GM21526 (cell line): ENCODE results near the gene PROSER3.

Experiments
- ATAC-seq: cut with Tn5 transposase; IDR thresholded peaks from one replicate; pipeline ENCODE4 v1.9.1; 2021; ENCODE audit warnings: moderate library complexity; ENCODE audit not compliant: unreplicated experiment, low FRiP score

Gene PROSER3

GRCh38 chr19:35773020-35773806 lies 15.2 kb downstream of the PROSER3 start:
- ATAC-seq: no peak

- no peak for ATAC-seq
These were observed 16.5 kb downstream of the PROSER3 start for GRCh38 chr19:35774274-35775045.

GRCh38 chr19:35775046-35775297 lies 17.0 kb downstream of the PROSER3 start:
- no peak for ATAC-seq

GRCh38 chr19:35775298-35776101 lies 17.5 kb downstream of the PROSER3 start, which contains the start of gene ARHGAP33:
TSS of gene ARHGAP33 (plus strand) at chr19:35775564. CDS start at chr19:35775659, 95 bp downstream.
- peak; percentile 85 for ATAC-seq

GRCh38 chr19:35776102-35776788 lies 18.3 kb downstream of the PROSER3 start:
- no peak for ATAC-seq

DNA sequence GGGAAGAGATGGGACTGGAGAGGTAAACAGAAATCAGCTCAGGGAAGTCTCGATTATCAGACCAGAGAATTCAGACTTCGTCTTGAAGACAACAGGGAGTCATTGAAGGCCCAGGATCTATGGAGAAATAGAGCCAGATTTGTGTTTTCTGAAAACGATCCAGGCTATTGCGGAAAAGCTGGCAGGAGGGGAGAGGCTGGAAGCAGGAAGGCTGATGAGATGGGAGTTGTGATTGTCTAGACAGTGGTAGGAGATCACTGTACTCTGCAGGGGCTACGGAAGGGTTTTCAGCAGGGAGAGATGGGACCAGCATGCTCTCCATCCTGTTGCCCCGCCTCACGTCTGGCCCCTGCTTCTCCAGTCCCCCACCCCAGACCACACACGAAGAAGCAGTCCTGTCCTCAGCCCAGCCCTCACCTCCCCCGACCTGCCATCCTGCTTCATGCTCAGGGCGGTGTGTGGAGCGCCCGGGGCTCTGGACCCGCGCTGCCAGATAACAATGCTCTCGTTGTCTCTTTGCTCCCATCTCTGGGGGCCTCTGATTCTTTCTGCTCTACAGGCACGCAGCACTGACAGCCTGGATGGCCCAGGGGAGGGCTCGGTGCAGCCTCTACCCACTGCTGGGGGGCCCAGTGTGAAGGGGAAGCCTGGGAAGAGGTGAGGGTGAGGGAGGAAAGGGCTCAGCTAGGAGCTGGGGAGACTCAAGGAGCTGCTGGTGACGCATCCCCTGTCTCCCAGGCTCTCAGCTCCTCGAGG lies 19.3 kb downstream of the PROSER3 start:
- no peak for ATAC-seq

- ATAC-seq: no peak
These were observed 20.0 kb downstream of the PROSER3 start for GRCh38 chr19:35777961-35778360.

DNA sequence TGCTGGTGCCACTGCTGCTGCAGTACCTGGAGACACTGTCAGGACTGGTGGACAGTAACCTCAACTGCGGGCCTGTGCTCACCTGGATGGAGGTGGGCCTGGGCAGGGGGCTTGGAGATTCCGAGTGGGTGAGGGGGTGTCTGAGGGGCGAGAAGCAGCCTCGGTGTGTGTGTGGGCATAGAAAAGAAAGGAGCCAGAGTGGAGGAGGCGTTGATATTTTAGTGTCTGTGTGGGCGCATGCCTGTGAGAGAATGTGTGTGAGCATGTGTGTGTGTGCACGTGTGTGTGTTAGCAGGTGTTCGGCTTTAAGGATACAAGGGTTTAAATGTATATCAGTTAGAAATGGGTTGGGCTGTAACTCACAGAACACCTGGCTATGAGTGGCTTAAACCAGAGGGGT lies 21.1 kb downstream of the PROSER3 start:
- ATAC-seq: no peak

DNA sequence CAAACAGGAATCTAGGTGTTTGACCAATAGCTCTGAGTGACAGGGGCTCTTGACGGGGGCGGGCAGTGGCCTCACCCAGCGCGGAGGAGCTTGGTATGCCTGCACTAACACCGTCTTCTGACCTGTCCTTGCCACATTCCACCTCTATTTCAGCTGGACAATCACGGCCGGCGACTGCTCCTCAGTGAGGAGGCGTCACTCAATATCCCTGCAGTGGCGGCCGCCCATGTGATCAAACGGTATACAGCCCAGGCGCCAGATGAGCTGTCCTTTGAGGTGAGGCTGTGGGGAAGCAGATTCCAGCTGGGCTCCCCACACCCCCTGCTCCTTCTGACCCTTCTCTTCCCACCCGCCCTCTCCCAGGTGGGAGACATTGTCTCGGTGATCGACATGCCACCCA lies 22.1 kb downstream of the PROSER3 start:
- ATAC-seq: no peak

DNA sequence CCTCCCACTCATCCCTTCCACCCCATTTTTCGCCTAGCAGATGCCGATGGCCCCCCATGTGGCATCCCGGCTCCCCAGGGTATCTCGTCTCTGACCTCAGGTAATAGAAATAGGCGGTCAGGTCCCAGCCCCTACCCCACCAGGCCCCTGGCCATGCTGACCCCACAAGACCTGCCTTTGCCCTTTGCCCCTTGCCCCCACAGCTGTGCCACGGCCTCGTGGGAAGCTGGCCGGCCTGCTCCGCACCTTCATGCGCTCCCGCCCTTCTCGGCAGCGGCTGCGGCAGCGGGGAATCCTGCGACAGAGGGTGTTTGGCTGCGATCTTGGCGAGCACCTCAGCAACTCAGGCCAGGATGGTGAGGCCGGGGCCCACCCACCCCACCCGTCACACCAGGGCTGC lies 22.7 kb downstream of the PROSER3 start:
- no peak for ATAC-seq

- ATAC-seq: no peak
These were observed 23.7 kb downstream of the PROSER3 start for GRCh38 chr19:35781650-35782049.

- ATAC-seq: no peak
These were observed 24.6 kb downstream of the PROSER3 start for GRCh38 chr19:35782589-35782988.

DNA sequence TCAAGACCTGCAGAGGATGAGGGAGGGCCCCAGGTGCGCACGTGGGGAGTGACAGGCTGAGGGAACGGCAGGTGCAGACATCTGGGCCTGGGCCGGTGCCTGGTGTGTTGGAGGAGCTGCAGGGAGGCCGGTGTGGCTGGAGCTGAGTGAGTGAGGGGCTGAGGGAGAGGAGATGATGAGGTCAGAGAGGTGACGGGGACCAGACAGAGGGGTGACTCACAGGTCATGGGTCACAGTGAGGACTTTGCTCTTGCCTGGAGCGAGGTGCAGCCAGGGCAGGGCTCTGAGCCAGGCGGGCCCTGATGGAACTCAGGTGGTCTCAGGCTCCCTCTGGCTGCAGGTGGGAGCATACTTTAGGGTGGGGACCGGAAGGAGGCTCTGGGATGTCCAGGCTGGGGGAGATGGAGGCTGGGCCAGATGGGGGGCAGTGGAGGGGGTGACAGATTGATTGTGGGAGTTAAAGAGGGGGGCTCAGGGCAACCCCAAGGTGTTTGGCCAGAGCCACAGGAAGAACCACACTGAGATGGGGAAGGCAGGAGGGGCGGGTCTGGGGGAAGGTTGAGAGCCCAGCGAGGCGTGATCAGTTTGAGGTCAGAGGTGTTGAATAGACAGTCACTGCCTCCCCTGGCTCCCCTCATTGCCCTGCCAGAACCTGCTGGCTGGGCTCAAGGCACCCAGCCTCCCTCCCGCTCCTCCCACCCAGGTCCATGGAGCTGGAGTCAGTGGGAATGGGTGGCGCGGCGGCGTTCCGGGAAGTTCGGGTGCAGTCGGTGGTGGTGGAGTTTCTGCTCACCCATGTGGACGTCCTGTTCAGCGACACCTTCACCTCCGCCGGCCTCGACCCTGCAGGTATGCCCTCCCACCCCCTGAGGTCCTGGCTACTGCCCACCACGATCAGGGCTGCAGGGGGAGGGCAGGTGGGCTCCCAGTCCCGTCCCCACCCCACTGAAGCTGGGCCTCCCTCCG lies 25.8 kb downstream of the PROSER3 start:
- no peak for ATAC-seq

DNA sequence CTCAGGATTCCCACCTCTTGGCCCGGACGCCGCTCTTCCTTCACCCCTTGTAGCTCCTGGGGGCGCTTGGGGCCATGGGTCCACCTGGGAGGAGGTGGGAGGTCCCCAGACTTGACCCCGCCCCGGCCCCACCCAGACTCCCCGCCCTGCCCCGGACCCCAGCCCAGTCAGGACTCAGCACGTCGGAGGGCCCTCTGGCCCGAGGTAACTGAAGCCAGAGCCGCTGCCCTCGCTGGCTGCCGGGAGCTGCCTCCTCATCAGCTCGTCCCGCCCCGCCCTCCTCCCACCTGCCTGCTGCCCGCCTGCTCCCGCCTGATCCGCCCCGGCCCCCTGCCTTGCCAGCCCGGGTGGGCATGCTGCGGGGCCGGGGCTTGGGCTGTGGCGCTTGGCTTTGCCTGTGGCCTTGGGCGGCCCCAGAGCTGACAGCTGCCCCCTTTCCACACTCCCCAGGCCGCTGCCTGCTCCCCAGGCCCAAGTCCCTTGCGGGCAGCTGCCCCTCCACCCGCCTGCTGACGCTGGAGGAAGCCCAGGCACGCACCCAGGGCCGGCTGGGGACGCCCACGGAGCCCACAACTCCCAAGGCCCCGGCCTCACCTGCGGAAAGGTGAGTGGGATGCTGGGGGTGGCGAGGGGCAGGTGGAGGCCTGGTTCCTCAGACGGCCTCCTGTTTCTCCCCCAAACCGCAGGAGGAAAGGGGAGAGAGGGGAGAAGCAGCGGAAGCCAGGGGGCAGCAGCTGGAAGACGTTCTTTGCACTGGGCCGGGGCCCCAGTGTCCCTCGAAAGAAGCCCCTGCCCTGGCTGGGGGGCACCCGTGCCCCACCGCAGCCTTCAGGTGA lies 26.7 kb downstream of the PROSER3 start:
- ATAC-seq: no peak

DNA sequence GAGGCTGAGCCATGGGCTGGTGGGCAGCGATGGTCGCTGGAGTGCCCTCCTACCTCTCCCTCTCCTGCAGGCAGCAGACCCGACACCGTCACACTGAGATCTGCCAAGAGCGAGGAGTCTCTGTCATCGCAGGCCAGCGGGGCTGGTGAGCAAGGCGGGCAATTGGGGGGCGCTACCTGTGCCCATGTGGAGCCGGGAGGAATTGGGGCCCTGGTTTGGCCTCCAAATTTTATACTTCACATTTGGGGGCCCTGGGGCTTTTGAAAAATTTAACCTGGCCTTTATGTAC lies 27.3 kb downstream of the PROSER3 start:
- ATAC-seq: no peak

- ATAC-seq: no peak
These were observed 28.6 kb downstream of the PROSER3 start for GRCh38 chr19:35786299-35787160.

DNA sequence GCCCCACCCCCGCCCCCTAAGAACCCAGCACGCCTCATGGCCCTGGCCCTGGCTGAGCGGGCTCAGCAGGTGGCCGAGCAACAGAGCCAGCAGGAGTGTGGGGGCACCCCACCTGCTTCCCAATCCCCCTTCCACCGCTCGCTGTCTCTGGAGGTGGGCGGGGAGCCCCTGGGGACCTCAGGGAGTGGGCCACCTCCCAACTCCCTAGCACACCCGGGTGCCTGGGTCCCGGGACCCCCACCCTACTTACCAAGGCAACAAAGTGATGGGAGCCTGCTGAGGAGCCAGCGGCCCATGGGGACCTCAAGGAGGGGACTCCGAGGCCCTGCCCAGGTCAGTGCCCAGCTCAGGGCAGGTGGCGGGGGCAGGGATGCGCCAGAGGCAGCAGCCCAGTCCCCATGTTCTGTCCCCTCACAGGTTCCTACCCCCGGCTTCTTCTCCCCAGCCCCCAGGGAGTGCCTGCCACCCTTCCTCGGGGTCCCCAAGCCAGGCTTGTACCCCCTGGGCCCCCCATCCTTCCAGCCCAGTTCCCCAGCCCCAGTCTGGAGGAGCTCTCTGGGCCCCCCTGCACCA lies 29.3 kb downstream of the PROSER3 start:
- ATAC-seq: no peak
